ENCODE results near the gene BAIAP2L2. TPM values are rescaled to one million over a fixed set of nuclear protein-coding genes. Genes with fewer than 3 reads are reported as not detected.

BAIAP2L2 gene
- total and polyA plus RNA-seq, 2 donors (not counting 3 experiments of a cell fraction or from before 2014, with no cell fraction given) = 0.20 to 0.35 TPM

- Histone ChIP-seq H3K9me1 (replicated peaks; ENCODE audit: control insufficient read depth, extremely low read depth, insufficient read depth, low read length) (no peaks in the 10 kb centered on the region), H3K9ac (replicated peaks; ENCODE audit: extremely low read depth, insufficient read depth, low read length) (no peak overlapping the region), H3K9me3 (replicated peaks; ENCODE audit: control insufficient read depth, insufficient read depth, low read length) (no peaks in the 10 kb centered on the region), H4K20me1 (replicated peaks; ENCODE audit: control insufficient read depth, extremely low read depth, insufficient read depth, low read length) (no peaks in the 10 kb centered on the region), H3K27ac (ENCODE audit: insufficient read depth, low read depth, low read length) (no peak overlapping the region), H3K4me3 (replicated peaks in 1 of 3; ENCODE audit: insufficient read depth in 1 of 3, low read depth in 1 of 3, low read length in 3 of 3) (no peak overlapping the region), H3K36me3 (ENCODE audit: control insufficient read depth in 2 of 2, extremely low read depth in 1 of 2, insufficient read depth in 2 of 2, low read length in 2 of 2) (no peaks in the 10 kb centered on the region), H3K4me2 (ENCODE audit: insufficient read depth, low read length) (no peak overlapping the region), H3K4me1 (ENCODE audit: control insufficient read depth, extremely low read depth, insufficient read depth, low read length) (no peaks in the 10 kb centered on the region), H3K27me3 (ENCODE audit: control insufficient read depth in 2 of 2, insufficient read depth in 2 of 2, low read length in 2 of 2) (no peaks in the 10 kb centered on the region), H2AFZ (ENCODE audit: low read depth, low read length) (no peak overlapping the region), H3K79me2 (ENCODE audit: control insufficient read depth, insufficient read depth, low read length) (no peaks in the 10 kb centered on the region)
- TF ChIP-seq MAX (IDR thresholded peaks at IDR 0.05; ENCODE audit: insufficient read depth, insufficient read length) (peak; percentile 49), POLR2A (IDR thresholded peaks at IDR 0.05; ENCODE audit: low read depth, low read length) (no peak)
- ChIA-PET CTCF (interaction anchor here (1.8 kb wide), 1 partner anchor 11 kb away, joined by 16 read pairs; no protein-coding TSS in a partner anchor), POLR2A (no interaction called here)
- FAIRE-seq (no peak), DNase-seq (ENCODE audit: low read depth, low spot score) (no peak)
- intact Hi-C loops (cut with micrococcal nuclease) (no loop called here), dilution Hi-C loops (cut with MboI; ENCODE audit: extremely low pct_ligation_motif_present, low sequenced_read_pairs) (no loop called here)
- BruUV-seq (replicated peaks) = no TSS peak
Measured at GRCh38 chr22:38125038-38125610, 14.6 kb upstream of the BAIAP2L2 start.

- no peaks in the 10 kb centered on the region for H4K20me1 ChIP-seq (replicated peaks; ENCODE audit: control insufficient read depth, extremely low read depth, insufficient read depth, low read length)
- H3K9ac ChIP-seq (replicated peaks; ENCODE audit: extremely low read depth, insufficient read depth, low read length) = no peak overlapping the region
- H3K4me3 ChIP-seq (replicated peaks in 1 of 3; ENCODE audit: insufficient read depth in 1 of 3, low read depth in 1 of 3, low read length in 3 of 3) = no peak overlapping the region
- dilution Hi-C loops (cut with MboI; ENCODE audit: extremely low pct_ligation_motif_present, low sequenced_read_pairs) = no loop called here
- intact Hi-C loops (cut with micrococcal nuclease) = no loop called here
- POLR2A ChIA-PET = no interaction called here
- no peak overlapping the region for H2AFZ ChIP-seq (ENCODE audit: low read depth, low read length)
- FAIRE-seq (no peak), DNase-seq (ENCODE audit: low read depth, low spot score) (no peak)
- BruUV-seq (replicated peaks) = no TSS peak
- H3K9me1 ChIP-seq (replicated peaks; ENCODE audit: control insufficient read depth, extremely low read depth, insufficient read depth, low read length) = no peaks in the 10 kb centered on the region
- H3K27me3 ChIP-seq (ENCODE audit: control insufficient read depth in 2 of 2, insufficient read depth in 2 of 2, low read length in 2 of 2) = no peaks in the 10 kb centered on the region
- CTCF ChIA-PET = interaction anchor here (0.9 to 1.8 kb wide), 2 partner anchors 10 to 71 kb away, joined by 3 to 16 read pairs; no protein-coding TSS in a partner anchor
- no peaks in the 10 kb centered on the region for H3K79me2 ChIP-seq (ENCODE audit: control insufficient read depth, insufficient read depth, low read length)
- H3K27ac ChIP-seq (ENCODE audit: insufficient read depth, low read depth, low read length) = no peak overlapping the region
- no peaks in the 10 kb centered on the region for H3K9me3 ChIP-seq (replicated peaks; ENCODE audit: control insufficient read depth, insufficient read depth, low read length)
- no peaks in the 10 kb centered on the region for H3K36me3 ChIP-seq (ENCODE audit: control insufficient read depth in 2 of 2, extremely low read depth in 1 of 2, insufficient read depth in 2 of 2, low read length in 2 of 2)
- H3K4me2 ChIP-seq (ENCODE audit: insufficient read depth, low read length) = no peak overlapping the region
- TF ChIP-seq POLR2A (IDR thresholded peaks at IDR 0.05; ENCODE audit: low read depth, low read length) (no peak), MYC (IDR thresholded peaks at IDR 0.05; ENCODE audit: low read depth, low read length) (no peak)
- no peaks in the 10 kb centered on the region for H3K4me1 ChIP-seq (ENCODE audit: control insufficient read depth, extremely low read depth, insufficient read depth, low read length)
Measured at GRCh38 chr22:38124236-38124974, 13.9 kb upstream of the BAIAP2L2 start.
